GM12872 (cell line): ENCODE data around the gene SURF2.

Source experiments
- CTCF ChIP-seq: IDR thresholded peaks from 3 replicates; pipeline ENCODE4 v1.5.1; 2011; ENCODE audit warnings: low read depth, mild to moderate bottlenecking, low read length, moderate library complexity; ENCODE audit not compliant: insufficient read depth

The SURF2 gene

GRCh38 chr9:133360400-133361393 is 4.3 kb downstream of the SURF2 start:
- no peak for TF ChIP-seq CTCF

GRCh38 chr9:133361507-133362092 is 5.2 kb downstream of the SURF2 start:
- TF ChIP-seq CTCF = no peak

- TF ChIP-seq CTCF = no peak
Observed at GRCh38 chr9:133362359-133363044, 6.2 kb downstream of the SURF2 start.

GRCh38 chr9:133366435-133366834 is 10.1 kb downstream of the SURF2 start:
- TF ChIP-seq CTCF = no peak

GRCh38 chr9:133367221-133367620 is 10.9 kb downstream of the SURF2 start:
- no peak for TF ChIP-seq CTCF

GRCh38 chr9:133367778-133368177 is 11.4 kb downstream of the SURF2 start:
- TF ChIP-seq CTCF = no peak

GRCh38 chr9:133368249-133368881 is 12.0 kb downstream of the SURF2 start:
- no peak for TF ChIP-seq CTCF
